ENCODE data around the gene RAB10.
"Not testable (repeated sequence)": the region's sequence is repeated elsewhere in the genome, so short reads cannot be mapped to it uniquely, and the experiment has no call there.

DNA sequence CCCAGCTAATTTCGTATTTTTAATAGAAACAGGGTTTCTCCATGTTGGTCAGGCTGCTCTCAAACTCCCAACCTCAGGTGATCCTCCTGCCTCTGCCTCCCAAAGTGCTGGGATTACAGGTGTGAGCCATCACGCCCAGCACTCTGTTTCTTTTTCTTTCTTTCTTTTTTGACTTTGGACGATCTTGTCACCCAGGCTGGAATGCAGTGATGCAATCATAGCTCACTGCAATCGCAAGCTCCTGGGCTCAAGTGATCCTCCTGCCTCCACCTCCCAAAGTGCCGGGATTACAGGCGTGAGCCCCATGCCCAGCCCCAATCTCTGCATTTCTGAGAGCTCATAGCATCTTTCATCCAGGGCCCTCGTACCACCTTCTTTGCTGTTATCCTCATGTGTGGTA is 34.5 kb upstream of the RAB10 start:
- TF ChIP-seq, protein P1, sequence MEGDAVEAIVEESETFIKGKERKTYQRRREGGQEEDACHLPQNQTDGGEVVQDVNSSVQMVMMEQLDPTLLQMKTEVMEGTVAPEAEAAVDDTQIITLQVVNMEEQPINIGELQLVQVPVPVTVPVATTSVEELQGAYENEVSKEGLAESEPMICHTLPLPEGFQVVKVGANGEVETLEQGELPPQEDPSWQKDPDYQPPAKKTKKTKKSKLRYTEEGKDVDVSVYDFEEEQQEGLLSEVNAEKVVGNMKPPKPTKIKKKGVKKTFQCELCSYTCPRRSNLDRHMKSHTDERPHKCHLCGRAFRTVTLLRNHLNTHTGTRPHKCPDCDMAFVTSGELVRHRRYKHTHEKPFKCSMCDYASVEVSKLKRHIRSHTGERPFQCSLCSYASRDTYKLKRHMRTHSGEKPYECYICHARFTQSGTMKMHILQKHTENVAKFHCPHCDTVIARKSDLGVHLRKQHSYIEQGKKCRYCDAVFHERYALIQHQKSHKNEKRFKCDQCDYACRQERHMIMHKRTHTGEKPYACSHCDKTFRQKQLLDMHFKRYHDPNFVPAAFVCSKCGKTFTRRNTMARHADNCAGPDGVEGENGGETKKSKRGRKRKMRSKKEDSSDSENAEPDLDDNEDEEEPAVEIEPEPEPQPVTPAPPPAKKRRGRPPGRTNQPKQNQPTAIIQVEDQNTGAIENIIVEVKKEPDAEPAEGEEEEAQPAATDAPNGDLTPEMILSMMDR (IDR thresholded peaks at IDR 0.05), result not testable (repeated sequence)
- TF ChIP-seq POLR2AphosphoS5, POLR2A, EP300 (IDR thresholded peaks at IDR 0.05): not testable (repeated sequence)
